HCT116 (cell line): ENCODE data around the gene KLK12. TPM values are rescaled to one million over a fixed set of nuclear protein-coding genes. Genes with fewer than 3 reads are reported as not detected.

Experiments used
- ATAC-seq: fragments of 200-7000 bp; cut with Tn5 transposase; 2 replicates; pipeline ENCODE4 v1.9.1; 2020; ENCODE audit warnings: mild to moderate bottlenecking, moderate library complexity
- BruUV-seq: library from RNA; stranded (reverse); fragments of 400-500 nt; replicated peaks from 2 replicates; lab custom pipeline; 2021; lab: Mats Ljungman, UMichigan
- CTCF ChIA-PET: fragments of 300-600 bp; sonication (Branson Sonifier 250); formaldehyde crosslinking; loops from one replicate; lab custom pipeline; 2021; ENCODE audit warnings: antibody characterized with exemption; lab: Charles Lee
- POLR2A ChIA-PET: fragments of 300-600, 350-600 bp; sonication (Branson Sonifier 250); formaldehyde crosslinking; loops from one replicate; lab custom pipeline; 2021; ENCODE audit warnings: antibody characterized with exemption; lab: Charles Lee
- RAD21 ChIA-PET, 2 experiments: fragments of 300-600 bp; sonication (Branson Sonifier 250); formaldehyde crosslinking; loops; one replicate each; lab custom pipeline; 2023; ENCODE audit warnings: low total read pairs in 2 of 2; ENCODE audit not compliant: uncharacterized antibody in 2 of 2, unreplicated experiment in 2 of 2, low non-redundant PET in 1 of 2; lab: Charles Lee
- DNase-seq: peaks from one replicate; pipeline ENCODE4 v3.0.0-alpha.2; 2010; ENCODE audit warnings: low read depth, low spot score
- H2AFZ ChIP-seq: fragments of 200-600 bp; shearing (Covaris generic), sonication (generic); 2 replicates; pipeline ENCODE4 v1.6.1; 2017; ENCODE audit warnings: low read depth, mixed run types, mixed read lengths, antibody characterized with exemption, low read length; ENCODE audit not compliant: poor library complexity, severe bottlenecking
- H3K27ac ChIP-seq: 2 replicates; pipeline ENCODE4 v1.5.1; 2012; ENCODE audit warnings: low read depth, low read length
- H3K27me3 ChIP-seq: fragments of 200-600 bp; sonication (generic); 2 replicates; pipeline ENCODE4 v1.6.1; 2016; ENCODE audit warnings: mixed run types, low read length, mixed read lengths; ENCODE audit not compliant: insufficient read depth
- H3K36me3 ChIP-seq, 2 experiments: fragments of 200-500 bp in 1 of 2; fragments of 200-600 bp in 1 of 2; sonication (Bioruptor generic) in 1 of 2; sonication (generic) in 1 of 2; 2 replicates each; pipeline versions ENCODE4 v1.5.1 to v1.6.1; 2014 to 2016; ENCODE audit warnings: low read length in 2 of 2, inconsistent platforms in 1 of 2, mixed read lengths in 1 of 2, mixed run types in 1 of 2; ENCODE audit not compliant: insufficient read depth in 2 of 2, control insufficient read depth in 1 of 2
- H3K4me1 ChIP-seq, 2 experiments: fragments of 200-600 bp in 1 of 2; sonication (generic) in 1 of 2; 2 replicates each; pipeline versions ENCODE4 v1.5.1 to v1.6.1; 2012 to 2017; ENCODE audit warnings: low read length in 2 of 2, inconsistent platforms in 1 of 2, mild to moderate bottlenecking in 1 of 2, mixed read lengths in 1 of 2, mixed run types in 1 of 2, moderate library complexity in 1 of 2; ENCODE audit not compliant: insufficient read depth in 2 of 2, control insufficient read depth in 1 of 2
- H3K4me2 ChIP-seq: fragments of 200-600 bp; sonication (generic); 2 replicates; pipeline ENCODE4 v1.6.1; 2017; ENCODE audit warnings: mixed run types, low read length, mixed read lengths
- H3K4me3 ChIP-seq, 2 experiments: fragments of 200-600 bp in 1 of 2; sonication (generic) in 1 of 2; replicated peaks in 1 of 2; 2 replicates each; pipeline ENCODE4 v1.5.1; 2011 to 2016; ENCODE audit warnings: low read length in 2 of 2, control low read depth in 1 of 2, low read depth in 1 of 2, mild to moderate bottlenecking in 1 of 2, mixed read lengths in 1 of 2, mixed run types in 1 of 2
- H3K79me2 ChIP-seq: fragments of 200-600 bp; sonication (generic); 2 replicates; pipeline ENCODE4 v1.6.1; 2017; ENCODE audit warnings: mild to moderate bottlenecking, mixed run types, low read length, moderate library complexity, mixed read lengths; ENCODE audit not compliant: insufficient read depth
- H3K9ac ChIP-seq: fragments of 200-600 bp; sonication (generic); 2 replicates; pipeline ENCODE4 v1.6.1; 2016; ENCODE audit warnings: low read length, mixed read lengths
- H3K9me2 ChIP-seq: fragments of 200-600 bp; sonication (generic), shearing (Covaris generic); 2 replicates; pipeline ENCODE4 v1.6.1; 2017; ENCODE audit warnings: mixed run types, mild to moderate bottlenecking, moderate library complexity; ENCODE audit not compliant: insufficient read depth
- H3K9me3 ChIP-seq, 2 experiments: fragments of 200-500 bp in 1 of 2; fragments of 200-600 bp in 1 of 2; sonication (Bioruptor generic) in 1 of 2; sonication (generic) in 1 of 2; 2 replicates each; pipeline ENCODE4 v1.6.1; 2014 to 2017; ENCODE audit warnings: low read length in 2 of 2, mixed read lengths in 2 of 2, inconsistent platforms in 1 of 2, low read depth in 1 of 2, mild to moderate bottlenecking in 1 of 2, mixed run types in 1 of 2, moderate library complexity in 1 of 2; ENCODE audit not compliant: control insufficient read depth in 1 of 2, insufficient read depth in 1 of 2
- H4K20me1 ChIP-seq: fragments of 200-600 bp; sonication (generic), shearing (Covaris generic); 2 replicates; pipeline ENCODE4 v1.6.1; 2017; ENCODE audit warnings: mixed run types, mild to moderate bottlenecking, moderate library complexity; ENCODE audit not compliant: insufficient read depth
- ATF3 ChIP-seq: IDR thresholded peaks from 2 replicates; pipeline ENCODE4 v1.6.1; 2012
- ELF1 ChIP-seq: IDR thresholded peaks from 2 replicates; pipeline ENCODE4 v1.6.1; 2012; ENCODE audit warnings: low read depth, borderline replicate concordance
- POLR2AphosphoS5 ChIP-seq: IDR thresholded peaks from 2 replicates; pipeline ENCODE4 v1.6.1; 2011; ENCODE audit warnings: mild to moderate bottlenecking, low read depth, low read length, moderate library complexity
- TCF7L2 ChIP-seq: IDR thresholded peaks from 2 replicates; pipeline ENCODE4 v1.7.0; 2011; ENCODE audit warnings: borderline replicate concordance, inconsistent platforms; ENCODE audit not compliant: insufficient read depth, insufficient read length; ENCODE audit errors: extremely low read depth
- YY1 ChIP-seq: IDR thresholded peaks from 2 replicates; pipeline ENCODE4 v1.6.1; 2011; ENCODE audit warnings: low read length, low read depth, moderate library complexity, mild to moderate bottlenecking; ENCODE audit not compliant: insufficient replicate concordance; ENCODE audit errors: extremely low read depth
- ZFX ChIP-seq: fragments of 450-650 bp; IDR thresholded peaks from 2 replicates; pipeline ENCODE4 v1.6.1; 2017
- intact Hi-C: fragments of 100-400 bp; cut with micrococcal nuclease; formaldehyde crosslinking; loops from 2 replicates; pipeline ENCODE4 v1.10.0; 2022
- total RNA-seq: library from RNA; stranded (reverse); gene quantifications from one replicate; pipeline ENCODE4 v1.2.1, GENCODE V29; 2021; ENCODE audit not compliant: unreplicated experiment
- TF ChIP-seq, protein P1 (sequence below): IDR thresholded peaks from 2 replicates; pipeline ENCODE4 v1.6.1; 2011; ENCODE audit warnings: mild to moderate bottlenecking, low read length, moderate library complexity; ENCODE audit not compliant: insufficient replicate concordance; ENCODE audit errors: extremely low read depth

KLK12 gene
- total RNA-seq, 1 experiment from 2014 or later, result not detected

GRCh38 chr19:51018745-51019543 is 15.9 kb downstream of the KLK12 start:
- H3K9me2 ChIP-seq, result no peaks in the 10 kb centered on the region
- H3K9me3 ChIP-seq, result no peaks in the 10 kb centered on the region
- ChIA-PET RAD21 (interaction anchor here (0.6 to 1.5 kb wide), 5 partner anchors 50 to 354 kb away, joined by 3 to 14 read pairs (median 4); no protein-coding TSS in a partner anchor), POLR2A (interaction anchor here (0.8 to 5.4 kb wide), 9 partner anchors 9 to 638 kb away, joined by 3 to 49 read pairs (median 5); partner anchors contain the start of genes KLK6 and KLK8), CTCF (interaction anchor here (0.8 to 7.3 kb wide), 6 partner anchors 9 to 113 kb away, joined by 3 to 140 read pairs (median 34); partner anchors contain the start of gene KLK8)
- no peaks in the 10 kb centered on the region for H3K27me3 ChIP-seq
- peak; percentile 49 for ATAC-seq
- no peak for DNase-seq
- no peaks in the 10 kb centered on the region for H4K20me1 ChIP-seq
- peak overlapping the region; percentile 74 for H3K9ac ChIP-seq
- H3K4me1 ChIP-seq, result peaks cover 18 to 55% of the 10 kb centered on the region in 2 experiments
- TSS peak; percentile 54 for BruUV-seq
- H3K79me2 ChIP-seq, result no peaks in the 10 kb centered on the region
- peak overlapping the region; percentile 79 for H3K27ac ChIP-seq
- peak overlapping the region; percentile 60 to 73 for H3K4me3 ChIP-seq
- peak overlapping the region; percentile 80 for H3K4me2 ChIP-seq
- H2AFZ ChIP-seq, result no peak overlapping the region
- no peaks in the 10 kb centered on the region for H3K36me3 ChIP-seq
- intact Hi-C loops, result no loop called here
- peak; percentile 86 for TF ChIP-seq POLR2AphosphoS5
- no peak for TF ChIP-seq ELF1
- peak; percentile 14 for TF ChIP-seq YY1
- TF ChIP-seq TCF7L2, result no peak
- no peak for TF ChIP-seq ATF3
- TF ChIP-seq, protein P1, sequence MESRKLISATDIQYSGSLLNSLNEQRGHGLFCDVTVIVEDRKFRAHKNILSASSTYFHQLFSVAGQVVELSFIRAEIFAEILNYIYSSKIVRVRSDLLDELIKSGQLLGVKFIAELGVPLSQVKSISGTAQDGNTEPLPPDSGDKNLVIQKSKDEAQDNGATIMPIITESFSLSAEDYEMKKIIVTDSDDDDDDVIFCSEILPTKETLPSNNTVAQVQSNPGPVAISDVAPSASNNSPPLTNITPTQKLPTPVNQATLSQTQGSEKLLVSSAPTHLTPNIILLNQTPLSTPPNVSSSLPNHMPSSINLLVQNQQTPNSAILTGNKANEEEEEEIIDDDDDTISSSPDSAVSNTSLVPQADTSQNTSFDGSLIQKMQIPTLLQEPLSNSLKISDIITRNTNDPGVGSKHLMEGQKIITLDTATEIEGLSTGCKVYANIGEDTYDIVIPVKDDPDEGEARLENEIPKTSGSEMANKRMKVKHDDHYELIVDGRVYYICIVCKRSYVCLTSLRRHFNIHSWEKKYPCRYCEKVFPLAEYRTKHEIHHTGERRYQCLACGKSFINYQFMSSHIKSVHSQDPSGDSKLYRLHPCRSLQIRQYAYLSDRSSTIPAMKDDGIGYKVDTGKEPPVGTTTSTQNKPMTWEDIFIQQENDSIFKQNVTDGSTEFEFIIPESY, result no peak
- TF ChIP-seq ZFX, result 0 out of 2 replicates have a peak, but pooled peaks have one; percentile 30
